ENCODE data around the gene MACROD2.

The MACROD2 gene

GRCh38 chr20:15593081-15593480 lies 1597.8 kb downstream of the MACROD2 start:
- DNase-seq (ENCODE audit: low spot score): no peak

GRCh38 chr20:15594158-15594695 lies 1598.9 kb downstream of the MACROD2 start:
- no peak for DNase-seq (ENCODE audit: low spot score)

- no peak for DNase-seq (ENCODE audit: low spot score)
Observed at GRCh38 chr20:15596220-15596890, 1601.0 kb downstream of the MACROD2 start.

GRCh38 chr20:15597306-15597705 lies 1602.0 kb downstream of the MACROD2 start:
- DNase-seq (ENCODE audit: low spot score): no peak

- DNase-seq (ENCODE audit: low spot score): no peak
Observed at GRCh38 chr20:15599961-15600360, 1604.6 kb downstream of the MACROD2 start.

GRCh38 chr20:15600565-15600964 lies 1605.2 kb downstream of the MACROD2 start:
- DNase-seq (ENCODE audit: low spot score): no peak

- DNase-seq (ENCODE audit: low spot score): no peak
Observed at GRCh38 chr20:15603506-15603905, 1608.2 kb downstream of the MACROD2 start.

GRCh38 chr20:15603978-15604805 lies 1608.9 kb downstream of the MACROD2 start:
- DNase-seq (ENCODE audit: low spot score): no peak

GRCh38 chr20:15609921-15610320 lies 1614.6 kb downstream of the MACROD2 start:
- no peak for DNase-seq (ENCODE audit: low spot score)

- DNase-seq (ENCODE audit: low spot score): no peak
Observed at GRCh38 chr20:15610787-15611186, 1615.5 kb downstream of the MACROD2 start.

GRCh38 chr20:15611541-15611940 lies 1616.2 kb downstream of the MACROD2 start:
- no peak for DNase-seq (ENCODE audit: low spot score)

- no peak for DNase-seq (ENCODE audit: low spot score)
Observed at GRCh38 chr20:15612198-15612597, 1616.9 kb downstream of the MACROD2 start.

- no peak for DNase-seq (ENCODE audit: low spot score)
Observed at GRCh38 chr20:15612769-15613168, 1617.5 kb downstream of the MACROD2 start.

- no peak for DNase-seq (ENCODE audit: low spot score)
Observed at GRCh38 chr20:15613530-15613929, 1618.2 kb downstream of the MACROD2 start.

- DNase-seq (ENCODE audit: low spot score): no peak
Observed at GRCh38 chr20:15616626-15617025, 1621.3 kb downstream of the MACROD2 start.

GRCh38 chr20:15618110-15618509 lies 1622.8 kb downstream of the MACROD2 start:
- no peak for DNase-seq (ENCODE audit: low spot score)

GRCh38 chr20:15618912-15619311 lies 1623.6 kb downstream of the MACROD2 start:
- no peak for DNase-seq (ENCODE audit: low spot score)

- no peak for DNase-seq (ENCODE audit: low spot score)
Observed at GRCh38 chr20:15619341-15619740, 1624.0 kb downstream of the MACROD2 start.

- no peak for DNase-seq (ENCODE audit: low spot score)
Observed at GRCh38 chr20:15619816-15620215, 1624.5 kb downstream of the MACROD2 start.

- DNase-seq (ENCODE audit: low spot score): no peak
Observed at GRCh38 chr20:15622368-15622767, 1627.1 kb downstream of the MACROD2 start.

- no peak for DNase-seq (ENCODE audit: low spot score)
Observed at GRCh38 chr20:15623215-15623614, 1627.9 kb downstream of the MACROD2 start.

- no peak for DNase-seq (ENCODE audit: low spot score)
Observed at GRCh38 chr20:15625981-15626380, 1630.7 kb downstream of the MACROD2 start.

- no peak for DNase-seq (ENCODE audit: low spot score)
Observed at GRCh38 chr20:15627089-15627488, 1631.8 kb downstream of the MACROD2 start.

All from germinal center (tissue), 1 donor.